Peyer's patch (tissue), 4 donors: ENCODE data around the gene BLMH. TPM values are rescaled to one million over a fixed set of nuclear protein-coding genes. Genes with fewer than 3 reads are reported as not detected.

ENCODE experiments used
- DNase-seq, 3 donors: peaks; one replicate each; pipeline ENCODE4 v3.0.0-alpha.2; 2017 to 2019
- H3K27ac ChIP-seq, 4 donors: fragments of 200-600 bp; sonication (generic); one replicate each; pipeline ENCODE4 v1.5.1; 2016 to 2019
- H3K27me3 ChIP-seq, 2 donors: fragments of 200-600 bp; sonication (generic); one replicate each; pipeline ENCODE4 v1.5.1; 2019
- H3K36me3 ChIP-seq, 3 donors: fragments of 200-600 bp; sonication (generic); one replicate each; pipeline ENCODE4 v1.5.1; 2016 to 2019
- H3K4me1 ChIP-seq, 4 donors: fragments of 200-600 bp; sonication (generic); one replicate each; pipeline ENCODE4 v1.5.1; 2016 to 2019
- H3K4me3 ChIP-seq, 4 donors: fragments of 200-600 bp; sonication (generic); 1 replicate in 3 of 4; 2 replicates in 1 of 4; pipeline ENCODE4 v1.5.1; 2016 to 2019; ENCODE audit warnings: mild to moderate bottlenecking in 1 of 4
- H3K9me3 ChIP-seq, 4 donors: fragments of 200-600 bp; sonication (generic); one replicate each; pipeline ENCODE4 v1.5.1; 2016 to 2019; ENCODE audit warnings: mild to moderate bottlenecking in 1 of 4
- POLR2A ChIP-seq, 2 donors: fragments of 450-650 bp; IDR thresholded peaks; one replicate each; pipeline ENCODE4 v1.5.1; 2017; ENCODE audit warnings: antibody characterized with exemption in 2 of 2, mild to moderate bottlenecking in 2 of 2, moderate library complexity in 2 of 2
- total RNA-seq, 4 donors: library from RNA; depleted of rRNA; stranded (reverse); fragments of >200 nt; gene quantifications; one replicate each; pipeline ENCODE4 v1.1.0, GENCODE V29; 2016
- TF ChIP-seq, protein P1 (sequence below), 6 experiments: fragments of 450-650 bp in 4 of 6; fragments of 200-600 bp in 2 of 6; sonication (generic) in 1 of 6; IDR thresholded peaks; one replicate each; pipeline ENCODE4 v1.5.1; 2017 to 2019; ENCODE audit warnings: antibody characterized with exemption in 6 of 6, mild to moderate bottlenecking in 3 of 6, moderate library complexity in 1 of 6

BLMH gene
- total RNA-seq, 4 donors from 2014 or later: 19.4 to 49.5 (median 31.3) TPM

DNA sequence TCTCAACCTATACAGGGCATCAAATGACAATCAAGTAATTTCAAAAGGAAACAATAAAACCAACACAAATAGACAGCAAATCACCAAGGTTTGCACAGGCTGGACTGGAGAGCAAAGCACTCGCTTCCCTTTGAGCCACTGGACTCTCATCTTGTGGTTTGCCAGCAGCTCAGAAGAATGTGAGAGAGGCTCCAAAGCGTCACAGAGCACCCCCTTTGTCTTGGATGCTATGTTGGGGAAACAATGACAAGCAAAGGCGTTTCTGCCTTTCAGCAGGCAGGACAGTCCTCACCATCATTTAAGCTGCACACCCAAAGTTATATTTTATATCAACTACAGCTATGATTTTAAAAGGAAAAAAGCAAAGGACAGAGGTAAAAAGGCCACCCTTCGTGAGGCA lies 69.5 kb downstream of the BLMH start:
- peak overlapping the region in 3 of 4 donors; percentile 60 to 80 (median 71) for H3K27ac ChIP-seq
- H3K4me3 ChIP-seq: peak overlapping the region in 2 of 4 donors; percentile 39 to 43
- H3K36me3 ChIP-seq: peaks cover 0 to 6% (median 0%) of the 10 kb centered on the region in 3 donors
- H3K9me3 ChIP-seq: no peaks in the 10 kb centered on the region
- TF ChIP-seq, protein P1, sequence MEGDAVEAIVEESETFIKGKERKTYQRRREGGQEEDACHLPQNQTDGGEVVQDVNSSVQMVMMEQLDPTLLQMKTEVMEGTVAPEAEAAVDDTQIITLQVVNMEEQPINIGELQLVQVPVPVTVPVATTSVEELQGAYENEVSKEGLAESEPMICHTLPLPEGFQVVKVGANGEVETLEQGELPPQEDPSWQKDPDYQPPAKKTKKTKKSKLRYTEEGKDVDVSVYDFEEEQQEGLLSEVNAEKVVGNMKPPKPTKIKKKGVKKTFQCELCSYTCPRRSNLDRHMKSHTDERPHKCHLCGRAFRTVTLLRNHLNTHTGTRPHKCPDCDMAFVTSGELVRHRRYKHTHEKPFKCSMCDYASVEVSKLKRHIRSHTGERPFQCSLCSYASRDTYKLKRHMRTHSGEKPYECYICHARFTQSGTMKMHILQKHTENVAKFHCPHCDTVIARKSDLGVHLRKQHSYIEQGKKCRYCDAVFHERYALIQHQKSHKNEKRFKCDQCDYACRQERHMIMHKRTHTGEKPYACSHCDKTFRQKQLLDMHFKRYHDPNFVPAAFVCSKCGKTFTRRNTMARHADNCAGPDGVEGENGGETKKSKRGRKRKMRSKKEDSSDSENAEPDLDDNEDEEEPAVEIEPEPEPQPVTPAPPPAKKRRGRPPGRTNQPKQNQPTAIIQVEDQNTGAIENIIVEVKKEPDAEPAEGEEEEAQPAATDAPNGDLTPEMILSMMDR (IDR thresholded peaks at IDR 0.05): no peak
- no peak for TF ChIP-seq POLR2A (IDR thresholded peaks at IDR 0.05)
- no peak for DNase-seq
- H3K27me3 ChIP-seq: no peaks in the 10 kb centered on the region
- H3K4me1 ChIP-seq: peaks cover 0 to 18% (median 0%) of the 10 kb centered on the region in 4 donors

DNA sequence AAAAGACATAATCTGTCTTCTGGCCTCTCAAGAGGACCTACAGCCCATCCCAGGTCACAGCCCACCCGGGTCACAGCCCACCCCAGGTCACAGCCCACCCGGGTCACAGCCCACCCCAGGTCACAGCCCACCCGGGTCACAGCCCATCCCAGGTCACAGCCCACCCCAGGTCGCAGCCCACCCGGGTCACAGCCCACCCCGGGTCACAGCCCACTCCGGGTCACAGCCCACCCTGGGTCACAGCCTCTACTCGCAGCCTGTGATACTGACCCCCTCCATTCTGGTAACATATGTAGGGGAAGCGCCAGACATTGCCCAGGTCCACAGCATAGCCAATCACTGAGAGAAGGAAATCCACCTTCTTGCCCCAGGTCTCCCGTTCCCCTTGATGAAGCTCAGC lies 70.4 kb downstream of the BLMH start:
- Histone ChIP-seq H3K27ac (peak overlapping the region in 2 of 4 donors; percentile 71 to 80), H3K4me3 (peak overlapping the region in 2 of 4 donors; percentile 9 to 39)

DNA sequence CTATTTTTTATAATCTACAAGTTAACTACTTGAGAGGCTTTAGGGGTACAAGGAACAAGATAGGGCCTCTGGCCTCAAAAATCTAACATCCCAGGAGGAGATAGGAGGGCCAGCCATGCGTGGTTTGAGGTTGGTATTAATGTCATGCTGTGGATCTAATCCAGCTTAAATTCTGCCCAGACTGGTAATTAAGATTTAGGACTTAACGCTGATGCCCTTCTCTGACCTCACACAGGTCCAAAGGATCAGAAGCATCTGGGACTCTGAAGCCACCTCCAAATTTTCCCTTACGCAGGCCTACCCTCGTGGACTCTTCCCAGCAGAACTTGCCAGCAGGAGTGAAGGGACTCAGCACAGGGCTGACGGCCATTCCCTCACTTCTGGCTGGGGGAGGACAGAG lies 71.3 kb downstream of the BLMH start:
- Histone ChIP-seq H3K4me3 (peak overlapping the region in 2 of 4 donors; percentile 22 to 39), H3K27ac (peak overlapping the region in 3 of 4 donors; percentile 53 to 74 (median 73)), H3K4me1 (peaks cover 0 to 9% (median 0%) of the 10 kb centered on the region in 4 donors), H3K9me3 (no peaks in the 10 kb centered on the region), H3K36me3 (peaks cover 0 to 12% (median 0%) of the 10 kb centered on the region in 3 donors), H3K27me3 (no peaks in the 10 kb centered on the region)
- no peak for DNase-seq
- no peak for TF ChIP-seq POLR2A (IDR thresholded peaks at IDR 0.05)
- TF ChIP-seq, protein P1 (IDR thresholded peaks at IDR 0.05): no peak

More for the DNA sequence above, 70.4 kb downstream of the BLMH start:
- H3K9me3 ChIP-seq: no peaks in the 10 kb centered on the region
- H3K4me1 ChIP-seq: peaks cover 0 to 11% (median 0%) of the 10 kb centered on the region in 4 donors
- no peaks in the 10 kb centered on the region for H3K27me3 ChIP-seq
- no peak for TF ChIP-seq POLR2A (IDR thresholded peaks at IDR 0.05)
- TF ChIP-seq, protein P1 (IDR thresholded peaks at IDR 0.05): no peak
- DNase-seq: no peak
- H3K36me3 ChIP-seq: peaks cover 0 to 8% (median 0%) of the 10 kb centered on the region in 3 donors

DNA sequence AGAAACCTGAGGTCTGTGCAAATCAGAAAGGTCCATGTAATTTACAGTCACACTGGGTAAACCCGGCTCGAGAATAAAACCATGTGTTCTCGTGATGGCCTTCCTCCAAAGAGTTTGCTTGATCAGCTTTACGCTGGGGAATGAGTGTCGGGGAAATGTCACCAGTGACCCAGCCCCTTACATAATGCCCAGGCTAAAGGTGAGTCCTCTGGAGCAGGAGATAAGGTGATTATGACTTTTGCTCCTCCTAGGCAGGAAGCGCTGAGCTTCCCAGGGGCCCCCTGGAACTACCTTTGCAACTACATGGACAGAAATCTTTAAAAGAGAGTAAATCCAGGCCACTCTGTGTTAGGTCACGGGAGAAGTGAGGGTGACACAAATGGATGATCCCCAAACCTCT lies 71.9 kb downstream of the BLMH start:
- H3K9me3 ChIP-seq: no peaks in the 10 kb centered on the region
- peak; percentile 14 to 73 for TF ChIP-seq POLR2A (IDR thresholded peaks at IDR 0.05)
- TF ChIP-seq, protein P1 (IDR thresholded peaks at IDR 0.05): no peak
- no peaks in the 10 kb centered on the region for H3K27me3 ChIP-seq
- peaks cover 0 to 9% (median 0%) of the 10 kb centered on the region in 4 donors for H3K4me1 ChIP-seq
- H3K36me3 ChIP-seq: peaks cover 0 to 12% (median 0%) of the 10 kb centered on the region in 3 donors
- peak overlapping the region in 3 of 4 donors; percentile 53 to 74 (median 73) for H3K27ac ChIP-seq
- peak overlapping the region in 1 of 4 donors; percentile 39 for H3K4me3 ChIP-seq
- peak in 2 of 3 donors; percentile 64 to 77 for DNase-seq

DNA sequence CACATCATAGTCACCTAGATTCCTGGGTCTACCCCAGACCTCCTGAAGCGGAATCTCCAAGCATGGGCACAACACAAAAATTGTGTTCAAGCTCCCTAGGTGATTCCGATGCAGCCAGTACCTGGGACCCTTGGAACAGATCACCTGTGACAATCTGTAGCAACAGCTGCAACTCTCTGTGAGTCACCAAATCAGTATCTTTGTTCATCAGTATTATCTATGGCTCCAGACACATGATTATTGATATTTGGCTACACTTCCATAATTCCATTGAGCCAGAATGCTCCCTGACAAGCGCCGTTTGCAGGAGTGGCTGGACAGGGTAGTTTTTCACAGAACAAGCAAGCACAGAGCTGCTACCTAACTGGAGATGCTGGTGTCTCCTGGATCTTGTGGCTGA lies 72.4 kb downstream of the BLMH start:
- DNase-seq: no peak
- no peak for TF ChIP-seq POLR2A (IDR thresholded peaks at IDR 0.05)
- TF ChIP-seq, protein P1 (IDR thresholded peaks at IDR 0.05): no peak
- no peaks in the 10 kb centered on the region for H3K9me3 ChIP-seq
- H3K4me1 ChIP-seq: peaks cover 0 to 9% (median 0%) of the 10 kb centered on the region in 4 donors
- H3K36me3 ChIP-seq: peaks cover 0 to 12% (median 0%) of the 10 kb centered on the region in 3 donors
- peak overlapping the region in 2 of 4 donors; percentile 5 to 15 for H3K4me3 ChIP-seq
- H3K27ac ChIP-seq: peak overlapping the region in 1 of 4 donors; percentile 74
- H3K27me3 ChIP-seq: no peaks in the 10 kb centered on the region
